HepG2 (cell line): ENCODE data around the gene DNAI2. TPM values are rescaled to one million over a fixed set of nuclear protein-coding genes. Genes with fewer than 3 reads are reported as not detected.

Experiments
- ATAC-seq: fragments of 200-7000 bp; cut with Tn5 transposase; 3 replicates; pipeline ENCODE4 v1.9.1; 2020; ENCODE audit warnings: mild to moderate bottlenecking, moderate library complexity
- BruUV-seq: library from RNA; stranded (reverse); fragments of 400-500 nt; replicated peaks from 2 replicates; lab custom pipeline; 2021; lab: Mats Ljungman, UMichigan
- CTCF ChIA-PET: fragments of 300-600 bp; formaldehyde crosslinking; extraction: SDS; loops from one replicate; lab custom pipeline; 2021; ENCODE audit warnings: low total read pairs, inconsistent platforms, low intra/inter-chr PET ratio; lab: Yijun Ruan, JAX
- POLR2A ChIA-PET: fragments of 350-600 bp; sonication (Branson Sonifier 250); formaldehyde crosslinking; loops from one replicate; lab custom pipeline; 2020; ENCODE audit warnings: antibody characterized with exemption, inconsistent platforms; lab: Yijun Ruan, JAX
- DNase-seq: peaks from one replicate; pipeline ENCODE4 v3.0.0-alpha.2; 2015; ENCODE audit warnings: low spot score
- FAIRE-seq: peaks from 3 replicates; lab custom pipeline; 2011; peaks lifted over from hg19 to GRCh38; lab: Jason Lieb, UNC
- H2AFZ ChIP-seq: one replicate; pipeline ENCODE4 v1.6.1; 2011; ENCODE audit warnings: low read length, inconsistent platforms
- H3K27ac ChIP-seq: fragments of 300-600 bp; 3 replicates; pipeline ENCODE4 v1.8.0; 2011; ENCODE audit warnings: mixed run types, mild to moderate bottlenecking, mixed read lengths, low read length, inconsistent platforms; ENCODE audit not compliant: insufficient read depth; ENCODE audit errors: extremely low read length
- H3K27me3 ChIP-seq, 2 experiments: fragments of 200-600 bp in 1 of 2; 2 replicates in 1 of 2; 3 replicates in 1 of 2; pipeline versions ENCODE4 v1.6.0 to v1.8.0; 2011; ENCODE audit warnings: low read length in 2 of 2, mild to moderate bottlenecking in 2 of 2, moderate library complexity in 2 of 2, inconsistent platforms in 1 of 2; ENCODE audit not compliant: insufficient read depth in 2 of 2, control insufficient read depth in 1 of 2
- H3K36me3 ChIP-seq, 2 experiments: fragments of 200-600 bp in 1 of 2; replicated peaks in 1 of 2; 2 replicates in 1 of 2; 3 replicates in 1 of 2; pipeline versions ENCODE4 v1.5.1 to v1.8.0; 2011; ENCODE audit warnings: low read length in 2 of 2, inconsistent platforms in 1 of 2; ENCODE audit not compliant: insufficient read depth in 2 of 2, control insufficient read depth in 1 of 2
- H3K4me1 ChIP-seq: 2 replicates; pipeline ENCODE4 v1.5.1; 2012; ENCODE audit warnings: low read length, inconsistent platforms; ENCODE audit not compliant: insufficient read depth
- H3K4me2 ChIP-seq: 2 replicates; pipeline ENCODE4 v1.6.0; 2011; ENCODE audit warnings: low read depth, low read length, inconsistent platforms
- H3K4me3 ChIP-seq, 3 experiments: fragments of 200-600 bp in 1 of 3; sonication (generic), shearing (Covaris generic) in 1 of 3; replicated peaks in 1 of 3; 2 replicates each; pipeline ENCODE4 v1.5.1; 2011 to 2016; ENCODE audit warnings: low read length in 3 of 3, inconsistent platforms in 2 of 3, low read depth in 2 of 3, mild to moderate bottlenecking in 2 of 3, control low read depth in 1 of 3, mixed read lengths in 1 of 3; ENCODE audit not compliant: insufficient read depth in 1 of 3
- H3K79me2 ChIP-seq: one replicate; pipeline ENCODE4 v1.6.1; 2011; ENCODE audit warnings: low read length, inconsistent platforms; ENCODE audit not compliant: insufficient read depth
- H3K9ac ChIP-seq: 2 replicates; pipeline ENCODE4 v1.6.0; 2011; ENCODE audit warnings: mild to moderate bottlenecking, low read depth, low read length, inconsistent platforms; ENCODE audit not compliant: insufficient read depth
- H3K9me3 ChIP-seq: 2 replicates; pipeline ENCODE4 v1.5.1; 2012; ENCODE audit warnings: mild to moderate bottlenecking, low read length
- H4K20me1 ChIP-seq: 2 replicates; pipeline ENCODE4 v1.6.0; 2011; ENCODE audit warnings: inconsistent platforms, mild to moderate bottlenecking, low read length, moderate library complexity; ENCODE audit not compliant: insufficient read depth
- CCAR2 ChIP-seq: fragments of 200-400 bp; formaldehyde crosslinking; optimal IDR thresholded peaks from 2 replicates; pipeline ENCODE3; 2018; ENCODE audit warnings: low read depth, mild to moderate bottlenecking, low read length, moderate library complexity
- ETV5 ChIP-seq: IDR thresholded peaks from 2 replicates; pipeline ENCODE4 v1.6.1; 2018; ENCODE audit warnings: missing biosample characterization, missing genetic modification reagents, inconsistent platforms, borderline replicate concordance
- FOXO1 ChIP-seq: sonication (generic); formaldehyde crosslinking; IDR thresholded peaks from 2 replicates; pipeline ENCODE4 v1.4.0; 2020; ENCODE audit warnings: missing genetic modification reagents
- GABPA ChIP-seq, 2 experiments: IDR thresholded peaks; 2 replicates each; pipeline ENCODE4 v1.6.1; 2011 to 2016; ENCODE audit warnings: low read depth in 2 of 2, low read length in 1 of 2, missing biosample characterization in 1 of 2, missing genetic modification characterization in 1 of 2
- GABPB1 ChIP-seq: IDR thresholded peaks from 2 replicates; pipeline ENCODE4 v1.6.1; 2016; ENCODE audit warnings: mild to moderate bottlenecking, missing genetic modification reagents, moderate library complexity, missing compliant biosample characterization
- HHEX ChIP-seq: IDR thresholded peaks from 2 replicates; pipeline ENCODE4 v1.6.1; 2016; ENCODE audit warnings: control low read depth
- HMG20A ChIP-seq: IDR thresholded peaks from 2 replicates; pipeline ENCODE4 v1.6.1; 2016; ENCODE audit warnings: borderline replicate concordance
- MED8 ChIP-seq: sonication (generic); formaldehyde crosslinking; IDR thresholded peaks from 2 replicates; pipeline ENCODE4 v1.8.1; 2023; ENCODE audit warnings: mild to moderate bottlenecking, missing genetic modification reagents; ENCODE audit not compliant: insufficient replicate concordance
- NFYB ChIP-seq: sonication (generic); formaldehyde crosslinking; IDR thresholded peaks from 2 replicates; pipeline ENCODE4 v1.4.0; 2020; ENCODE audit warnings: missing genetic modification reagents
- NFYC ChIP-seq: IDR thresholded peaks from 2 replicates; pipeline ENCODE4 v1.6.1; 2016; ENCODE audit warnings: missing genetic modification reagents, missing compliant biosample characterization
- SALL2 ChIP-seq: sonication (generic); formaldehyde crosslinking; IDR thresholded peaks from 2 replicates; pipeline ENCODE4 v1.8.1; 2023; ENCODE audit warnings: mild to moderate bottlenecking, missing genetic modification reagents, inconsistent platforms
- SRY ChIP-seq: sonication (generic); formaldehyde crosslinking; IDR thresholded peaks from 2 replicates; pipeline ENCODE4 v1.8.0; 2022; ENCODE audit warnings: mild to moderate bottlenecking, missing genetic modification reagents
- SYNCRIP ChIP-seq: fragments of 200-400 bp; formaldehyde crosslinking; IDR thresholded peaks from 2 replicates; pipeline ENCODE4 v1.6.1; 2018; ENCODE audit warnings: mild to moderate bottlenecking, low read depth, low read length; ENCODE audit not compliant: insufficient read depth
- TARDBP ChIP-seq: sonication (generic); formaldehyde crosslinking; IDR thresholded peaks from 2 replicates; pipeline ENCODE4 v1.8.0; 2022; ENCODE audit warnings: mild to moderate bottlenecking, missing genetic modification reagents
- THAP11 ChIP-seq: IDR thresholded peaks from 2 replicates; pipeline ENCODE4 v1.6.1; 2016; ENCODE audit warnings: missing biosample characterization, missing genetic modification reagents
- WIZ ChIP-seq: sonication (generic); formaldehyde crosslinking; IDR thresholded peaks from 2 replicates; pipeline ENCODE4 v1.5.1; 2020; ENCODE audit warnings: mild to moderate bottlenecking, missing genetic modification reagents
- ZIK1 ChIP-seq: sonication (generic); formaldehyde crosslinking; IDR thresholded peaks from 2 replicates; pipeline ENCODE4 v1.5.0; 2020; ENCODE audit warnings: mild to moderate bottlenecking, low read depth, missing genetic modification reagents, borderline replicate concordance
- ZNF143 ChIP-seq: sonication (generic); formaldehyde crosslinking; IDR thresholded peaks from 2 replicates; pipeline ENCODE4 v1.4.0; 2020; ENCODE audit warnings: missing genetic modification reagents
- ZNF253 ChIP-seq: sonication (generic); formaldehyde crosslinking; IDR thresholded peaks from 2 replicates; pipeline ENCODE4 v1.8.0; 2022; ENCODE audit warnings: mild to moderate bottlenecking, missing genetic modification reagents, borderline replicate concordance
- ZNF263 ChIP-seq: sonication (generic); formaldehyde crosslinking; IDR thresholded peaks from 2 replicates; pipeline ENCODE4 v1.4.0; 2020; ENCODE audit warnings: missing genetic modification reagents
- ZNF367 ChIP-seq: sonication (generic); formaldehyde crosslinking; IDR thresholded peaks from 2 replicates; pipeline ENCODE4 v1.4.0; 2020; ENCODE audit warnings: missing genetic modification reagents, borderline replicate concordance
- ZNF775 ChIP-seq: sonication (generic); formaldehyde crosslinking; IDR thresholded peaks from 2 replicates; pipeline ENCODE4 v1.4.0; 2020; ENCODE audit warnings: missing genetic modification reagents, mild to moderate bottlenecking, moderate library complexity, borderline replicate concordance
- WGBS: methylation state at CpG from one replicate; pipeline ENCODE4 v1.1.6; 2017; ENCODE audit warnings: low lambda C conversion rate; 5-methylcytosine and 5-hydroxymethylcytosine counted together
- in situ Hi-C: cut with HindIII; loops from 2 replicates; pipeline ENCODE4 v1.10.0; 2017; ENCODE audit warnings: low pct_unique_long_range_greater_than_20kb; ENCODE audit not compliant: extremely low pct_ligation_motif_present
- intact Hi-C: fragments of 100-400 bp; cut with micrococcal nuclease; formaldehyde crosslinking; loops from one replicate; pipeline ENCODE4 v1.10.0; 2022; ENCODE audit not compliant: unreplicated experiment
- polyA plus RNA-seq, 8 experiments: library from polyadenylated mRNA; depleted of rRNA in 3 of 8; stranded (reverse) in 7 of 8; unstranded in 1 of 8; fragments of >200 nt; fragmentation: Illumina TruSeq in 4 of 8; extraction: Trizol in 4 of 8; gene quantifications; 2 replicates each; pipeline versions ENCODE4 v1.2.1 to v1.2.3, GENCODE V29; 2011 to 2016; ENCODE audit warnings: low read depth in 4 of 8, missing spikeins in 1 of 8, mixed read lengths in 1 of 8; ENCODE audit not compliant: insufficient read depth in 1 of 8
- total RNA-seq, 5 experiments: library from RNA; depleted of rRNA; stranded (reverse); fragments of >200 nt; fragmentation: Illumina TruSeq; extraction: Trizol; gene quantifications; 2 replicates each; pipeline ENCODE4 v1.2.3, GENCODE V29; 2016; ENCODE audit warnings: low read depth in 1 of 5

DNAI2 gene
- total and polyA plus RNA-seq, 2 of the 13 experiments (the other 11 are each of a cell fraction or from before 2014, with no cell fraction given) = not detected

- no peak for FAIRE-seq
- peaks cover 16 to 85% of the 10 kb centered on the region in 2 experiments; a peak in 4 of 5 replicates for H3K27me3 ChIP-seq
- ChIA-PET CTCF (no interaction called here), POLR2A (no interaction called here)
- H3K9ac ChIP-seq = no peak overlapping the region
- WGBS = 52% methylated on average over 10 of the region's 32 CpGs
- no peak for DNase-seq
- no peak overlapping the region for H3K27ac ChIP-seq
- intact Hi-C loops (no loop called here), in situ Hi-C loops (no loop called here)
- no peak for TF ChIP-seq WIZ (CRISPR knock-in tag)
- no peak for TF ChIP-seq ZNF263 (CRISPR knock-in tag)
- TF ChIP-seq GABPA (IDR thresholded peaks at IDR 0.05; ENCODE audit: low read depth, low read length) = no peak
- TF ChIP-seq GABPA (CRISPR knock-in tag; IDR thresholded peaks at IDR 0.05; ENCODE audit: low read depth) = no peak
- TF ChIP-seq SALL2 (CRISPR knock-in tag) = no peak
- no peak for TF ChIP-seq SRY (CRISPR knock-in tag)
- TF ChIP-seq THAP11 = no peak
- TF ChIP-seq CCAR2 = no peak
- no TSS peak for BruUV-seq
- H3K4me2 ChIP-seq = no peak overlapping the region
- no peaks in the 10 kb centered on the region for H3K36me3 ChIP-seq
- H3K79me2 ChIP-seq = no peaks in the 10 kb centered on the region
- no peak overlapping the region for H3K4me3 ChIP-seq
- no peak overlapping the region for H2AFZ ChIP-seq
- no peak for ATAC-seq
- peaks cover 3% of the 10 kb centered on the region; the same call in 1 of the 2 replicates for H4K20me1 ChIP-seq
- H3K9me3 ChIP-seq = no peaks in the 10 kb centered on the region
- no peaks in the 10 kb centered on the region for H3K4me1 ChIP-seq
These were observed 83.4 kb downstream of the DNAI2 start for GRCh38 chr17:74357466-74357809.

GRCh38 chr17:74358697-74359096, 84.7 kb downstream of the DNAI2 start:
- ChIA-PET POLR2A (no interaction called here), CTCF (no interaction called here)
- no peak for ATAC-seq
- H3K9ac ChIP-seq = no peak overlapping the region
- H3K9me3 ChIP-seq = no peaks in the 10 kb centered on the region
- no peak overlapping the region for H2AFZ ChIP-seq
- WGBS = 6% methylated on average over 9 of the region's 9 CpGs
- BruUV-seq = no TSS peak
- H3K4me1 ChIP-seq = no peaks in the 10 kb centered on the region
- H4K20me1 ChIP-seq = peaks cover 3% of the 10 kb centered on the region; the same call in 1 of the 2 replicates
- no peak for FAIRE-seq
- in situ Hi-C loops = no loop called here
- peaks cover 14 to 85% of the 10 kb centered on the region in 2 experiments; a peak in 4 of 5 replicates for H3K27me3 ChIP-seq
- H3K36me3 ChIP-seq = no peaks in the 10 kb centered on the region
- no peak overlapping the region for H3K4me3 ChIP-seq
- intact Hi-C loops = no loop called here
- H3K4me2 ChIP-seq = no peak overlapping the region
- H3K27ac ChIP-seq = no peak overlapping the region
- no peaks in the 10 kb centered on the region for H3K79me2 ChIP-seq
- DNase-seq = no peak
- peak; percentile 39; the same call in 1 of the 2 replicates for TF ChIP-seq NFYB (CRISPR knock-in tag)
- TF ChIP-seq NFYC = peak; percentile 46; the same call in 1 of the 2 replicates
- no peak for TF ChIP-seq ZNF367
- TF ChIP-seq SYNCRIP = no peak
- TF ChIP-seq THAP11 = peak; percentile 82
- TF ChIP-seq ZNF143 (CRISPR knock-in tag) = peak; percentile 77
- TF ChIP-seq ETV5 (CRISPR knock-in tag) = no peak
- TF ChIP-seq ZNF775 = no peak
- peak; percentile 26; the same call in 1 of the 2 replicates for TF ChIP-seq GABPA (IDR thresholded peaks at IDR 0.05; ENCODE audit: low read depth, low read length)
- TF ChIP-seq GABPA (CRISPR knock-in tag; IDR thresholded peaks at IDR 0.05; ENCODE audit: low read depth) = peak; percentile 76
- no peak for TF ChIP-seq HMG20A (CRISPR knock-in tag)
- TF ChIP-seq GABPB1 (CRISPR knock-in tag) = peak; percentile 45; the same call in 1 of the 2 replicates
- TF ChIP-seq MED8 = no peak
- TF ChIP-seq TARDBP (CRISPR knock-in tag) = no peak
- no peak for TF ChIP-seq ZIK1 (CRISPR knock-in tag)
- TF ChIP-seq HHEX = no peak
- TF ChIP-seq FOXO1 = no peak
- no peak for TF ChIP-seq ZNF253 (CRISPR knock-in tag)
